CD14-positive monocyte (primary cell): ENCODE data around the gene HIGD2B. TPM values are rescaled to one million over a fixed set of nuclear protein-coding genes. Genes with fewer than 3 reads are reported as not detected.

Experiments
- DNase-seq, 3 donors: peaks; one replicate each; pipeline ENCODE4 v3.0.0-alpha.2; 2011 to 2022
- H2AFZ ChIP-seq: 2 replicates; pipeline ENCODE4 v1.6.0; 2012; ENCODE audit warnings: mild to moderate bottlenecking, low read depth, low read length, inconsistent platforms; ENCODE audit not compliant: insufficient read depth, poor library complexity, severe bottlenecking
- H3K27ac ChIP-seq, 2 donors: 1 replicate in 1 of 2; 2 replicates in 1 of 2; pipeline ENCODE4 v1.5.1; 2012 to 2013; ENCODE audit warnings: low read length in 2 of 2, control low read depth in 1 of 2, inconsistent platforms in 1 of 2, low read depth in 1 of 2, mild to moderate bottlenecking in 1 of 2
- H3K27me3 ChIP-seq, 2 donors: one replicate each; pipeline versions ENCODE4 v1.6.0 to v1.6.1; 2011 to 2013; ENCODE audit warnings: low read length in 2 of 2; ENCODE audit not compliant: control insufficient read depth in 2 of 2, insufficient read depth in 2 of 2
- H3K36me3 ChIP-seq, 2 donors: replicated peaks in 1 of 2; 1 replicate in 1 of 2; 2 replicates in 1 of 2; pipeline versions ENCODE4 v1.5.1 to v1.6.1; 2012 to 2013; ENCODE audit warnings: low read length in 2 of 2, control low read depth in 1 of 2, inconsistent platforms in 1 of 2, mild to moderate bottlenecking in 1 of 2; ENCODE audit not compliant: insufficient read depth in 2 of 2, control insufficient read depth in 1 of 2
- H3K4me1 ChIP-seq, 2 donors: 1 replicate in 1 of 2; 2 replicates in 1 of 2; pipeline versions ENCODE4 v1.5.1 to v1.6.1; 2012 to 2013; ENCODE audit warnings: low read length in 2 of 2, control low read depth in 1 of 2, inconsistent platforms in 1 of 2, mild to moderate bottlenecking in 1 of 2, moderate library complexity in 1 of 2; ENCODE audit not compliant: insufficient read depth in 2 of 2, control insufficient read depth in 1 of 2
- H3K4me2 ChIP-seq: replicated peaks from 2 replicates; pipeline ENCODE3; 2012; ENCODE audit warnings: low read length, moderate library complexity, mild to moderate bottlenecking; ENCODE audit not compliant: poor library complexity, severe bottlenecking; ENCODE audit errors: extremely low read depth
- H3K4me3 ChIP-seq, 3 experiments: fragments of 200-600 bp in 1 of 3; sonication (generic) in 1 of 3; replicated peaks in 1 of 3; 1 replicate in 2 of 3; 2 replicates in 1 of 3; pipeline ENCODE4 v1.5.1; 2011 to 2013; ENCODE audit warnings: low read length in 3 of 3, mild to moderate bottlenecking in 3 of 3, control low read depth in 2 of 3, low read depth in 2 of 3, inconsistent platforms in 1 of 3, moderate library complexity in 1 of 3
- H3K79me2 ChIP-seq: 2 replicates; pipeline ENCODE4 v1.6.0; 2012; ENCODE audit warnings: mild to moderate bottlenecking, control low read depth, inconsistent platforms, low read length, moderate library complexity; ENCODE audit not compliant: insufficient read depth
- H3K9ac ChIP-seq: 2 replicates; pipeline ENCODE4 v1.6.0; 2017; ENCODE audit warnings: low read length, mild to moderate bottlenecking; ENCODE audit not compliant: insufficient read depth, poor library complexity, severe bottlenecking
- H3K9me3 ChIP-seq, 2 donors: replicated peaks in 1 of 2; 1 replicate in 1 of 2; 2 replicates in 1 of 2; pipeline versions ENCODE4 v1.5.1 to v1.6.1; 2012 to 2013; ENCODE audit warnings: low read length in 2 of 2, control low read depth in 1 of 2; ENCODE audit not compliant: control insufficient read depth in 1 of 2, insufficient read depth in 1 of 2
- H4K20me1 ChIP-seq: 2 replicates; pipeline ENCODE4 v1.6.0; 2012; ENCODE audit warnings: mild to moderate bottlenecking, low read length, control low read depth, moderate library complexity; ENCODE audit not compliant: insufficient read depth
- H3K27ac Mint-ChIP-seq, 7 donors: one replicate each; pipeline ENCODE4 v1.8.0; 2020; ENCODE audit warnings: mild to moderate bottlenecking in 7 of 7, mixed read lengths in 7 of 7, moderate library complexity in 6 of 7, inconsistent platforms in 2 of 7
- H3K27me3 Mint-ChIP-seq, 3 donors: one replicate each; pipeline ENCODE4 v1.8.0; 2021 to 2022; ENCODE audit warnings: low read depth in 3 of 3, mild to moderate bottlenecking in 3 of 3, mixed read lengths in 3 of 3, moderate library complexity in 3 of 3, inconsistent platforms in 1 of 3
- H3K36me3 Mint-ChIP-seq, 2 donors: one replicate each; pipeline ENCODE4 v1.8.0; 2020; ENCODE audit warnings: mixed read lengths in 2 of 2, inconsistent platforms in 1 of 2, mild to moderate bottlenecking in 1 of 2
- H3K4me1 Mint-ChIP-seq: one replicate; pipeline ENCODE4 v1.8.0; 2020; ENCODE audit warnings: mild to moderate bottlenecking, mixed read lengths
- H3K4me3 Mint-ChIP-seq, 2 donors: one replicate each; pipeline ENCODE4 v1.8.0; 2020; ENCODE audit warnings: mild to moderate bottlenecking in 2 of 2, mixed read lengths in 2 of 2, moderate library complexity in 1 of 2
- H3K9me3 Mint-ChIP-seq, 7 donors: one replicate each; pipeline ENCODE4 v1.8.0; 2020 to 2022; ENCODE audit warnings: mixed read lengths in 7 of 7, mild to moderate bottlenecking in 6 of 7, moderate library complexity in 6 of 7, inconsistent platforms in 2 of 7
- CTCF ChIP-seq: fragments of 200-600 bp; IDR thresholded peaks from one replicate; pipeline ENCODE4 v1.8.0; 2022; ENCODE audit warnings: antibody characterized with exemption, mild to moderate bottlenecking
- WGBS: methylation state at CpG from one replicate; pipeline ENCODE4 v1.1.5; 2013; ENCODE audit warnings: missing lambda C conversion rate; ENCODE audit not compliant: insufficient coverage; 5-methylcytosine and 5-hydroxymethylcytosine counted together
- intact Hi-C, 2 donors: fragments of 100-400 bp; cut with micrococcal nuclease; formaldehyde crosslinking; loops; one replicate each; pipeline versions ENCODE4 v1.15.0 to v1.15.1; 2023
- polyA plus RNA-seq, 3 donors: library from polyadenylated mRNA; depleted of rRNA in 1 of 3; unstranded in 2 of 3; stranded (reverse) in 1 of 3; fragments of 300-500 nt in 2 of 3; fragments of >200 nt in 1 of 3; fragmentation: Illumina TruSeq in 2 of 3; gene quantifications; 1 replicate in 2 of 3; 2 replicates in 1 of 3; pipeline ENCODE4 v1.2.3, GENCODE V29; 2012 to 2021

The HIGD2B gene
- polyA plus RNA-seq, 3 donors, result not detected

GRCh38 chr15:72698938-72699337 is 13.0 kb upstream of the HIGD2B start:
- H3K79me2 ChIP-seq, result no peaks in the 10 kb centered on the region
- H3K4me1 Mint-ChIP-seq, result no peaks in the 10 kb centered on the region
- H3K4me3 ChIP-seq, result no peak overlapping the region
- H3K36me3 ChIP-seq, result no peaks in the 10 kb centered on the region
- 92% methylated on average over 4 of the region's 5 CpGs for WGBS
- H3K9me3 Mint-ChIP-seq, result no peaks in the 10 kb centered on the region
- H3K27ac ChIP-seq, result no peak overlapping the region
- H3K4me1 ChIP-seq, result no peaks in the 10 kb centered on the region
- no peak overlapping the region for H3K27ac Mint-ChIP-seq
- intact Hi-C loops, result no loop called here
- H3K4me3 Mint-ChIP-seq, result no peak overlapping the region
- H4K20me1 ChIP-seq, result no peaks in the 10 kb centered on the region
- H3K9me3 ChIP-seq, result no peaks in the 10 kb centered on the region
- no peaks in the 10 kb centered on the region for H3K27me3 ChIP-seq
- no peaks in the 10 kb centered on the region for H3K27me3 Mint-ChIP-seq
- H3K9ac ChIP-seq, result no peak overlapping the region
- TF ChIP-seq CTCF, result no peak
- no peaks in the 10 kb centered on the region for H3K36me3 Mint-ChIP-seq
- H3K4me2 ChIP-seq, result no peak overlapping the region
- no peak overlapping the region for H2AFZ ChIP-seq
- DNase-seq, result no peak

- Mint-ChIP-seq H3K36me3 (no peaks in the 10 kb centered on the region), H3K9me3 (no peaks in the 10 kb centered on the region), H3K27me3 (peaks cover 0 to 2% (median 0%) of the 10 kb centered on the region in 3 donors), H3K4me3 (no peak overlapping the region), H3K27ac (no peak overlapping the region), H3K4me1 (peaks cover 5% of the 10 kb centered on the region)
- no peak overlapping the region for H3K4me2 ChIP-seq
- no CpG with 5 or more reads among the region's 5 CpGs for WGBS
- H4K20me1 ChIP-seq, result no peaks in the 10 kb centered on the region
- DNase-seq, result no peak
- H2AFZ ChIP-seq, result no peak overlapping the region
- peaks cover 6 to 8% of the 10 kb centered on the region in 2 donors for H3K4me1 ChIP-seq
- H3K27me3 ChIP-seq, result no peaks in the 10 kb centered on the region
- TF ChIP-seq CTCF, result no peak
- H3K4me3 ChIP-seq, result no peak overlapping the region
- H3K36me3 ChIP-seq, result no peaks in the 10 kb centered on the region
- H3K27ac ChIP-seq, result no peak overlapping the region
- no peaks in the 10 kb centered on the region for H3K9me3 ChIP-seq
- H3K79me2 ChIP-seq, result no peaks in the 10 kb centered on the region
- no peak overlapping the region for H3K9ac ChIP-seq
- intact Hi-C loops, result no loop called here
Observed at GRCh38 chr15:72690938-72691337, 5.0 kb upstream of the HIGD2B start.
